HG02870 (cell line): Measurements from ENCODE around the gene CCDC3.

Experiments
- ATAC-seq: cut with Tn5 transposase; IDR thresholded peaks from one replicate; pipeline ENCODE4 v1.9.1; 2021; ENCODE audit warnings: mild to moderate bottlenecking, moderate library complexity; ENCODE audit not compliant: unreplicated experiment

CCDC3 gene

DNA sequence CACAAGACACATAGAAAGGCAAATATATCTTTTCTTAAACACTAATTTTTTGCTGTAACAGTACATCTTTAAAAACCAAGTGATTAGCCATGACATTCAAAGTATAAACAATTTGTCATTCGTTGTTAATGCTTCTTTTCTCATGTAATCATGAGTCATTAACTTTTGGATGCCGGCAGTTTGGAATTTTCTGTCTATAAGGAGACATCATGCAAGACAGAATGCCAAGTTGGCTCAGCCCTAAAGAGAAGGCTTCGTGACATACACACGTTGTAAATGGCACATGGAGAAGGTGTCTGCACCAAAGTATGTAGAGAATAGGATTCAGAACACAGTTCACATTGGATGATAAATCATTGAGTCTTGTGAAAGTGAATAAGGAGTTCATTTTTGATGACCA lies 35.9 kb downstream of the CCDC3 start:
- no peak for ATAC-seq

DNA sequence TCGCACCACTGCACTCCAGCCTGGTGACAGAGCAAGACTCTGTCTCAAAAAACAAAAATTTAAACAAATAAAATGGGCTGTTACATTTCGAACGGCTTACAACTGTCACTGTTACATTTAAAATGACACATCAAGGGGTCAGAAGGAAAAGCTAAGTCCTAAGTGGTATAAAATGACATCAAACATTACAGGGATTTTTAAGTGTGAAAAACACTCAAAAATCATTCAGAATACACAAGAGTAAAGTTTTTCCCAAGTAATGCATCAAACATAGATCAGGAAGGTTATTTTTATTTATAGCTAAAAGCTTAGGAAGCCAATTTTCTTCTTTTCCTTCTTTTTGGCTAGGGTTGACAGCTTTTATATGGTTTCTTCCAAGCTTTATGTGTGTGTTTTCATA lies 39.0 kb downstream of the CCDC3 start:
- ATAC-seq = no peak

- no peak for ATAC-seq
These were observed 39.9 kb downstream of the CCDC3 start for GRCh38 chr10:12961416-12962205.

GRCh38 chr10:12960941-12961340 lies 40.6 kb downstream of the CCDC3 start:
- ATAC-seq = no peak

- no peak for ATAC-seq
These were observed 41.1 kb downstream of the CCDC3 start for GRCh38 chr10:12960334-12960898.

- ATAC-seq = no peak
These were observed 42.9 kb downstream of the CCDC3 start for GRCh38 chr10:12958546-12959110.

- ATAC-seq = no peak
These were observed 44.4 kb downstream of the CCDC3 start for GRCh38 chr10:12957081-12957480.

- ATAC-seq = no peak
These were observed 46.6 kb downstream of the CCDC3 start for GRCh38 chr10:12954866-12955265.

DNA sequence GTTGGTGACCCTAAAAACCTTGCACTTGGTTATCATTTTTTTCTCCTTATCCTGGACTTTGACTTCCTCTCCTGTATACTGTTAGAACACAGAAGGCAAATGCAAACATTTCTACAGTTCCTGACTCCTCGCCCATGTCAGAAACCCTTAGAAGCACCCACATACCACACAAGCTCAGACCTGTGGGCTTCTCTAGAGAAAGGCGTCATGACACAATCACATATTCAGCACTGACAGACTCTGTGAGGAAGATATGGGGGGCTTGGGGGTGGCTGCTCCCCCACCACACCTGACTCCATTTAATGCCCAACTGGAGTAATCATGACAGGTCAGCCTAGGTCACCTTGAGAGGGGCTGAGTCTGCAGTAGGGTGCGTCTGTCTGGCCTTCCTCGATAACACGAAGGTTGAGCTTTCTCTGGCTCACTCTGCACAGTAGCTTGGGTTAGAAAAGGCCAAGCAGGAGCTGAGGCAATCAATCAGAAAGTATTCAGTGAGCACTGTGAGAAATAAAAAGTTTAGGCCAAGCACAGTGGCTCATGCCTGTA lies 50.9 kb downstream of the CCDC3 start:
- no peak for ATAC-seq

GRCh38 chr10:12949248-12949647 lies 52.3 kb downstream of the CCDC3 start:
- no peak for ATAC-seq

DNA sequence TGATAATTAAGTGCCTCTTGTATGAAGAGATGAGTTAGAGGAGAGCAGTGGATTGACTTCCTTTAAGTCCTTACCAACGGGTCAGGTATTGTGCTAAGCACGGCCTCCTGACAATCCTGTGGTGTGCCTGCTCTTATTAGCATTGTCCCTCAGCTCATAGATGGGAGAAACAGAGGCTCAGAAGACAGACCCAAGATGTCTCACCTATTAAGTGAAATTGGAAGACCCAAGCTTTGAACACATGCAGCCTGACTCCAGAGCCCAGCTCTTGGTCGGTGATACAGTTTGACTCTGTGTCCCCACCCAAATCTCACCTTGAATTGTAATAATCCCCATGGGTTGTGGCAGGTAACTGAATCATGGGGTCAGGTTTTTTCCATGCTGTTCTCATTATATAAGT lies 53.8 kb downstream of the CCDC3 start:
- no peak for ATAC-seq

DNA sequence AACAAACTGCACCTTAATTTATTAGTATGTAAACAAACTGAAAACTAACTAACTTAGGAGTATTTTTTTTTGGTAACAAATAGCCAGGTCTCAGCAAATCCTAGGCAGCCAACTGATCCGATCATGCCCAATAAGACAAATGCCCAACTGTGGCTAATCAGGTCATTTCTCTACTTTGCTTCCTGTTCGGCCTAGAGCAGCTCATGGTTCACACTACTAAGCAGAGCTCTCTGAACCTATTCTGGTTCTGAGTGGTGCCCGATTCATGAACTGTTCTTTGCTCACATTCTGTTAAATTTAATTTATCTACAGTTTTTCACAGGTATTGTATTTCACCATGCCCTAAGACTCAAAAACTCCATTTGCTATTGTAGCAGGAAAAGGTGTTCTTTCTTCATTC lies 55.1 kb downstream of the CCDC3 start:
- ATAC-seq = peak; percentile 42

DNA sequence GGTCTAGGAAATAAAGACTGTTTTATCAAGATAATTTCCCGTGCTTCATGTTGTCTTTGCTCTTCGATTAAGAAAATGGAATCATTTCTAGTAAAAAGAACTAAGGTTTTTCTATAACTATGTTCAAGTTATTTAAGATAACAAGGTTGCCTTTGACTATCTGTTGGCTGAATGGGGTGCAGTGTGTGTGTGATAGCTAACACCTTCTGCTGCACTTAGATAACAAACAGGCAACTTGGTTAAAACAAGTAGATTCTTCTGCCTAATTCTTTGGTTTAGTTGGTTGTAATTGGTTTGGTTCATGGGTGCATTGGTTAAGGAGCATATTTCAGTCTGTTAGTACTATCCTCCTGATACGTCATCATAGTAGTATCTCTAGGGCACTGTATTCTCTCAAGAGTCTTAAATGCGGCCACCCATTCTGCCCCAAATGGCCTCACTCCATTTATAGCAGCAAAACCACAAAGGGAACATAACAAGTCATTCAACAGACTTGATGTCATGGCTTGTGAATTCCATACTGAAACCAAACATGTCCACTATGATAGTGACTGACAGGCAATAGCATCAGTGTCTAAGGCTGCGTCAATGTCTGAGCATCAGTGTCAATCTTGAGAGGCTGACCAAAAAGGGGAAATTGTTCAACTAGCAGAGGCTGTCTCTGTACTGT lies 55.7 kb downstream of the CCDC3 start:
- ATAC-seq = peak; percentile 80

DNA sequence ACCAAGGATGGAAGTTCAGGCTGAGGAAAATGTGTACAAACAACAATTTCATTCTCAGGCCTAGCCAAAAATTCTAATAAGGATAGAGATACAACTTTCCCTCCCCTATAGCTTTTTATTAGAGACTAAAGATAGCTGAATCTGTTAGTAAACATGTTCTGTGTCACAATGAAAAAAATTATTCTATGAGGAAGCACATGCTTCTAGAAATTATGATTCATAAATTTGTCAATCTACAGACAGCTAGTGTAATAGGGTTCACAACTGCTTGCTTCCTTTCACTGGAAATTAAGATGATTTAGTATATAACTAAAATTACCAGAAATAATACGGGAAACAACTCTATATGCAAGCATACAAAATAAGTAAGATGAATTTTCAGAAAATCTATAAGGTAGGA lies 56.6 kb downstream of the CCDC3 start:
- no peak for ATAC-seq

DNA sequence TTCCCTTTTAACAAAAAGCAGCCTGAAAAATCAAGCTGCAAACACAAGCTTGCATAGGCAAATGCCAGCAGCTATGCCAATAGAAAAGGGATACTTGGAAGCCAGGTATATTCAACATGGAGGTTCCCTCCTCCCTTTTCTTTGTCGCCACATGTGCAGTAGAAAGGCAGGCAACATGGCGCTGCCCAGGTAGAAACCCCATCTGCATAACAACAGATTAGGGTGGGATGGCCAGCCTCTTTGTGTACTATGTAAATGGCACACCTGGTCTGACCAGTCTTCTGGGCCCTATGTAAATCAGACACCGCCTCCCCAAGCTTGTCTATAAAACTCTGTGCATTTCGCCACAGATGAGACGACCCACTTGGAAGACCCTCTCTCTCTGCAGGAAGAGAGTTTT lies 58.1 kb downstream of the CCDC3 start:
- ATAC-seq = no peak

DNA sequence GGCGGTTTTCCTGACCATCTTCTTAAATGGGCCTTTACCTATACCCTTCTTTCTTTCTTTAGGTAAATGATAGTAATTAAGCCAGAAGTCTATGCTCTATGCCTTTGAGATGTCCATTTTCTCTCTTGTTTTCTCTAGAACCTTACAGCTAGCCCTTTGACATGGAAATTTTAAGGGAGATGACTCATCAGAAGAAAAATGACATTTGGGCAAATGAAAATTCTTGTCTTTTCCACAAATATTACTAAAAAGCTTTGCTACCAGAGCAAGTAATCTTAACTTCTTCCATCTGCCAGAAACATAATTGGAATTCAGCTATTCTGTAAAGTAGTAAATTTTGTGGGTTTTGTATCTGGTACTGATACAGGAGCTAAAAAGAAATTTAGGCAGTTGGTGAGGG lies 59.5 kb downstream of the CCDC3 start:
- no peak for ATAC-seq

DNA sequence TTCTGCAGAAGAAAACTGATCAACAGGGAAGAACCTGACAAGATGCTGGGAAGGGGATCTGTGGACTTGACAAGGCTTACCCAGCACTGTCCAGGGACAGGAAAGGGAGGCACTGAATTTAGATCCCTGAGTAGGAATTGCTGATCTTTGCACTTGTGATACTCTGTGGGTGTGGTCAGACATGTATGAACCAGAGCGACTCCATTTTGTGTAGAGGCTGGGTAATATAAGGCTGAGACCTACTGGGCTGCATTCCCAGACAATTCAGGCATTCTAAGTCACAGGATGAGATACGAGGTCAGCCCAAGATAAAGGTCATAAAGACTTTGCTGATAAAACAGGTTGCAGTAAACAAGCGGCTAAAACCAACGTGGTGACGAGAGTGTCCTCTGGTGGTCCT lies 60.7 kb downstream of the CCDC3 start:
- ATAC-seq = no peak

- no peak for ATAC-seq
These were observed 63.2 kb downstream of the CCDC3 start for GRCh38 chr10:12938271-12938670.

GRCh38 chr10:12937527-12937926 lies 64.0 kb downstream of the CCDC3 start:
- ATAC-seq = no peak

- ATAC-seq = no peak
These were observed 66.7 kb downstream of the CCDC3 start for GRCh38 chr10:12934777-12935176.

- ATAC-seq = no peak
These were observed 72.1 kb downstream of the CCDC3 start for GRCh38 chr10:12929381-12929780.

DNA sequence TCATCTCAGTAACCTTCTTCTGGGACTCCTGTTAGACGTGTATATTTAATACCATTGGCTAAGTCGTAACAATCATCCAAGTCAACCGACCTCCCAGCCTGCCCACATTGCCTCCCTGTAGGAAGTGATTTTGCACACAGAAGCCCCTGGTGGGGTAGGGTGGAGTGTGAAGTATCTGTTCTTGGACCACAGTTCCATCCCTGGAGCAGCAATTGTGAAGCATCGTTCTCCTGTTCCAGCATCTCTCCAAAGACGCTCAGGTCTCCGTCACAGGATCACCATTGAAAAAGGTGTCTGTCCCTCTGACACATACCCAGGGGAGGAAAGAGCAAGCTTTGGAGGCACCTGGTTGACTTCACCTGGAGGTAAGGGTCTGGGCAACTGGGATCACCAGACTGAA lies 72.9 kb downstream of the CCDC3 start:
- ATAC-seq = no peak
